Heart left ventricle (tissue), 13 donors: Measurements from ENCODE around the gene CLINT1.

Source experiments
- CTCF ChIP-seq, 12 donors: fragments of 200-600 bp; sonication (generic) in 4 of 12; IDR thresholded peaks; one replicate each; pipeline versions ENCODE4 v1.5.0 to v1.8.0; 2018 to 2022; ENCODE audit warnings: antibody characterized with exemption in 12 of 12, mild to moderate bottlenecking in 5 of 12
- POLR2A ChIP-seq, 2 donors: fragments of 450-650 bp; IDR thresholded peaks; one replicate each; pipeline ENCODE4 v1.6.1; 2017; ENCODE audit warnings: antibody characterized with exemption in 2 of 2, mild to moderate bottlenecking in 2 of 2, moderate library complexity in 2 of 2
- donor health status: ischemic (EF 13 %, LVEDD 7.1; RV severe dilation, severe dysfunction).
- donor health status: DM: no; HTN: yes; CAD: no.
- donor health status: DM: no; HTN: no; CAD: no.
- donor health status: ischemic (EF 25% LVEDD 6.9; RV normal size, moderate dysfunction).
- donor health status: ischemic (EF 25% LVEDD 5.7; RV mildly dilated, moderate dysfunction).
- donor health status: ischemic (EF 35%, LVEDD 5.7; RV mildly dilated, moderate dysfunction).
- donor health status: nonischemic (EF 11% LVEDD 7.7; RV severe dilation, severe dysfunction).
- donor health status: DM: yes; HTN: yes; CAD: no.
- donor health status: PGD.
- donor health status: ischemic (EF 29% LVEDD 5.4; RV normal size, mild dysfunction).
- donor health status: nonischemic (EF 23%, LVEDD 6.1; RV moderate dilation, normal function).

GRCh38 chr5:157903117-157903450 is 44.1 kb upstream of the CLINT1 start:
- TF ChIP-seq CTCF (IDR thresholded peaks at IDR 0.05) = no peak
- TF ChIP-seq POLR2A (IDR thresholded peaks at IDR 0.05) = no peak
